ENCODE data around the gene MYOF. TPM values are rescaled to one million over a fixed set of nuclear protein-coding genes. Genes with fewer than 3 reads are reported as not detected.

Gene MYOF
- total RNA-seq, 1 donor: 379 TPM

- peaks cover 12% of the 10 kb centered on the region for H3K79me2 ChIP-seq (ENCODE audit: insufficient read depth, low read length)
- H3K36me3 ChIP-seq (ENCODE audit: insufficient read depth, low read length): no peaks in the 10 kb centered on the region
- no peak overlapping the region for H3K4me3 ChIP-seq (ENCODE audit: insufficient read depth, low read length)
- H3K4me2 ChIP-seq (ENCODE audit: insufficient read depth, low read length): no peak overlapping the region
- H3K9me3 ChIP-seq (ENCODE audit: low read depth, low read length): no peaks in the 10 kb centered on the region
- no peak overlapping the region for H3K27ac ChIP-seq (ENCODE audit: low read depth, low read length)
- H2AFZ ChIP-seq (ENCODE audit: low read length): no peak overlapping the region
- no peaks in the 10 kb centered on the region for H3K27me3 ChIP-seq (ENCODE audit: insufficient read depth, low read length)
- H4K20me1 ChIP-seq (ENCODE audit: insufficient read depth, low read length): no peaks in the 10 kb centered on the region
- H3K4me1 ChIP-seq (ENCODE audit: insufficient read depth, low read length): peaks cover 8% of the 10 kb centered on the region
- DNase-seq (ENCODE audit: insufficient read length, low spot score, missing footprints): no peak
- TF ChIP-seq CTCF (IDR thresholded peaks at IDR 0.05; ENCODE audit: extremely low read depth, low read depth, low read length): no peak
Measured at GRCh38 chr10:93485690-93486089, 3.6 kb upstream of the MYOF start.

DNA sequence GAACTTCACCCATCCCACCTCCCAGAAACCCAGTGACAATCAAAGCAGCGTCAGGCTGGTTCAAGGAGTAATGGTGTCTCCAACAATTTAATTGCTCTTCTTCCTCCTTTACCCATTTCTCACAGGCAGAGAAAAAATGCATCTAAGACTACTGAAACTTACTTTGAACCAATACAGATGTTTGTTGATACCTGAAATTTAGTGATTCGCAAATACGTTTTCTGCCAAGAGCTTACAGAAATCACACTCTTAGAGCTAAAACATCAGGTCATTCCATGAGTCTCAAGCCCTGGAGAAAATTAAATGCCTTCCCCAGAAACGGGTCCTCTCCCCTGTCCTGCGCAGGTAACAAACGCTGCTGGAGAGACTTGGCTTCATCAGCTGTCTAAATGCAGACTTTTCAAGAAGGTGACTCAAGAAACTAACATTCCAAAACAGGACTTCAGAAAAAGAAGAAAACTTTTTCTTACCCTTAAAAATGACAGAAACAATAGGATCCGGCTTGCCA is 443 bp downstream of the MYOF start:
- no peak overlapping the region for H2AFZ ChIP-seq (ENCODE audit: low read length)
- H3K27ac ChIP-seq (ENCODE audit: low read depth, low read length): peak overlapping the region; percentile 99
- peaks cover 48% of the 10 kb centered on the region for H3K79me2 ChIP-seq (ENCODE audit: insufficient read depth, low read length)
- peak overlapping the region; percentile 79 for H3K4me2 ChIP-seq (ENCODE audit: insufficient read depth, low read length)
- TF ChIP-seq CTCF (IDR thresholded peaks at IDR 0.05; ENCODE audit: extremely low read depth, low read depth, low read length): no peak
- peaks cover 14% of the 10 kb centered on the region for H3K36me3 ChIP-seq (ENCODE audit: insufficient read depth, low read length)
- H3K27me3 ChIP-seq (ENCODE audit: insufficient read depth, low read length): no peaks in the 10 kb centered on the region
- DNase-seq (ENCODE audit: insufficient read length, low spot score, missing footprints): no peak
- peak overlapping the region; percentile 86 for H3K4me3 ChIP-seq (ENCODE audit: insufficient read depth, low read length)
- no peaks in the 10 kb centered on the region for H3K9me3 ChIP-seq (ENCODE audit: low read depth, low read length)
- peaks cover 23% of the 10 kb centered on the region for H3K4me1 ChIP-seq (ENCODE audit: insufficient read depth, low read length)
- H4K20me1 ChIP-seq (ENCODE audit: insufficient read depth, low read length): no peaks in the 10 kb centered on the region

- peak overlapping the region; percentile 37 for H3K27ac ChIP-seq (ENCODE audit: low read depth, low read length)
- peak overlapping the region; percentile 86 for H3K4me3 ChIP-seq (ENCODE audit: insufficient read depth, low read length)
Measured at GRCh38 chr10:93478873-93479272, 3.3 kb downstream of the MYOF start.

DNA sequence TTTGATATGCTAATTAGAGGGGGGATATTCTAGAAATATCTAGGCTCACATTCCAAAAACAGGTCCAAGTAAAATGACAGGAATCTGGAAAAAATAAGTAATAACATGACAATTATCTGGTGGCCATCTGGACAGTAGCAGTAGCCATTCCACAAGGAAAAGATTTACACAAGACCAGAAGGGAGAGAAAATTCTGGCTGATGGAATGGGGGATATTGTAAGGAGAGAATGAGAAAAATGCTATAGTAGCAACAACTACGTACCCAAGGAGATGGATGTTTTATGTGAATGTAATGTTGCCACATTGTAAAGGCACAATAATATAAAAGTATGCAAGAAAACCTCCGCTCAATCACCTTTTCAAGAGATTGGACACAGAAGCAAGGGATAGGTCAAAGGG is 5.4 kb downstream of the MYOF start:
- peak overlapping the region; percentile 19 for H3K4me2 ChIP-seq (ENCODE audit: insufficient read depth, low read length)
- H4K20me1 ChIP-seq (ENCODE audit: insufficient read depth, low read length): no peaks in the 10 kb centered on the region
- no peaks in the 10 kb centered on the region for H3K9me3 ChIP-seq (ENCODE audit: low read depth, low read length)
- H3K27ac ChIP-seq (ENCODE audit: low read depth, low read length): peak overlapping the region; percentile 63
- no peak overlapping the region for H3K4me3 ChIP-seq (ENCODE audit: insufficient read depth, low read length)
- peaks cover 51% of the 10 kb centered on the region for H3K4me1 ChIP-seq (ENCODE audit: insufficient read depth, low read length)
- no peak for DNase-seq (ENCODE audit: insufficient read length, low spot score, missing footprints)
- H3K36me3 ChIP-seq (ENCODE audit: insufficient read depth, low read length): peaks cover 29% of the 10 kb centered on the region
- H3K27me3 ChIP-seq (ENCODE audit: insufficient read depth, low read length): no peaks in the 10 kb centered on the region
- H2AFZ ChIP-seq (ENCODE audit: low read length): no peak overlapping the region
- TF ChIP-seq CTCF (IDR thresholded peaks at IDR 0.05; ENCODE audit: extremely low read depth, low read depth, low read length): no peak
- peaks cover 96% of the 10 kb centered on the region for H3K79me2 ChIP-seq (ENCODE audit: insufficient read depth, low read length)

More at GRCh38 chr10:93478873-93479272, 3.3 kb downstream of the MYOF start:
- peaks cover 41% of the 10 kb centered on the region for H3K4me1 ChIP-seq (ENCODE audit: insufficient read depth, low read length)
- peaks cover 17% of the 10 kb centered on the region for H3K36me3 ChIP-seq (ENCODE audit: insufficient read depth, low read length)
- H3K79me2 ChIP-seq (ENCODE audit: insufficient read depth, low read length): peaks cover 76% of the 10 kb centered on the region
- TF ChIP-seq CTCF (IDR thresholded peaks at IDR 0.05; ENCODE audit: extremely low read depth, low read depth, low read length): no peak
- DNase-seq (ENCODE audit: insufficient read length, low spot score, missing footprints): no peak
- no peaks in the 10 kb centered on the region for H4K20me1 ChIP-seq (ENCODE audit: insufficient read depth, low read length)
- H3K9me3 ChIP-seq (ENCODE audit: low read depth, low read length): no peaks in the 10 kb centered on the region
- H3K27me3 ChIP-seq (ENCODE audit: insufficient read depth, low read length): no peaks in the 10 kb centered on the region
- H3K4me2 ChIP-seq (ENCODE audit: insufficient read depth, low read length): peak overlapping the region; percentile 79
- H2AFZ ChIP-seq (ENCODE audit: low read length): no peak overlapping the region

All from osteoblast (primary cell).